IMR-90 (cell line): Measurements from ENCODE around the gene MAN1C1. TPM values are rescaled to one million over a fixed set of nuclear protein-coding genes. Genes with fewer than 3 reads are reported as not detected.

Source experiments
- ATAC-seq: fragments of 200-7000 bp; cut with Tn5 transposase; 2 replicates; pipeline ENCODE4 v1.9.1; 2020; ENCODE audit warnings: low read depth, mild to moderate bottlenecking, moderate library complexity
- BruUV-seq: library from RNA; stranded (reverse); fragments of 400-500 nt; replicated peaks from 2 replicates; lab custom pipeline; 2021; lab: Mats Ljungman, UMichigan
- CTCF ChIA-PET: fragments of 300-600 bp; formaldehyde crosslinking; extraction: SDS; loops from one replicate; lab custom pipeline; 2021; ENCODE audit warnings: antibody characterized with exemption; lab: Yijun Ruan, JAX
- POLR2A ChIA-PET: fragments of 300-600 bp; sonication (Branson Sonifier 250); formaldehyde crosslinking; loops from one replicate; lab custom pipeline; 2022; ENCODE audit warnings: antibody characterized with exemption; ENCODE audit not compliant: unreplicated experiment; lab: Charles Lee
- DNase-seq: peaks from one replicate; pipeline ENCODE4 v3.0.0; 2013
- H2AFZ ChIP-seq: replicated peaks from 2 replicates; pipeline ENCODE3; 2013; ENCODE audit warnings: low read length, mild to moderate bottlenecking; ENCODE audit not compliant: poor library complexity
- H2AK5ac ChIP-seq: 2 replicates; pipeline ENCODE4 v1.6.1; 2013; ENCODE audit warnings: low read depth, low read length, inconsistent platforms
- H2AK9ac ChIP-seq: replicated peaks from 2 replicates; pipeline ENCODE3; 2013; ENCODE audit warnings: mild to moderate bottlenecking, low read depth, low read length, moderate library complexity; ENCODE audit not compliant: poor library complexity
- H2BK120ac ChIP-seq: 2 replicates; pipeline ENCODE4 v1.6.1; 2013; ENCODE audit warnings: low read depth, low read length, inconsistent platforms
- H2BK15ac ChIP-seq: 3 replicates; pipeline ENCODE4 v1.6.1; 2013; ENCODE audit warnings: low read depth, low read length, inconsistent platforms
- H2BK20ac ChIP-seq: 2 replicates; pipeline ENCODE4 v1.6.1; 2013; ENCODE audit warnings: low read depth, mild to moderate bottlenecking, inconsistent platforms, low read length, moderate library complexity
- H2BK5ac ChIP-seq: 2 replicates; pipeline ENCODE4 v1.6.1; 2013; ENCODE audit warnings: mild to moderate bottlenecking, low read depth, low read length, inconsistent platforms; ENCODE audit not compliant: poor library complexity, severe bottlenecking
- H3K14ac ChIP-seq: replicated peaks from 2 replicates; pipeline ENCODE4 v1.6.1; 2013; ENCODE audit warnings: low read depth, low read length, inconsistent platforms
- H3K18ac ChIP-seq: 2 replicates; pipeline ENCODE4 v1.6.1; 2013; ENCODE audit warnings: low read depth, low read length, control low read depth
- H3K23ac ChIP-seq: 2 replicates; pipeline ENCODE4 v1.6.1; 2013; ENCODE audit warnings: low read depth, low read length, inconsistent platforms
- H3K27ac ChIP-seq: 2 replicates; pipeline ENCODE4 v1.5.1; 2013; ENCODE audit warnings: mild to moderate bottlenecking, control low read depth, low read length; ENCODE audit not compliant: insufficient read depth
- H3K27me3 ChIP-seq: 2 replicates; pipeline ENCODE4 v1.6.1; 2013; ENCODE audit warnings: low read length; ENCODE audit not compliant: control insufficient read depth, insufficient read depth
- H3K36me3 ChIP-seq: 2 replicates; pipeline ENCODE4 v1.6.1; 2013; ENCODE audit warnings: low read length, mixed read lengths; ENCODE audit not compliant: control insufficient read depth, insufficient read depth
- H3K4ac ChIP-seq: 2 replicates; pipeline ENCODE4 v1.6.1; 2013; ENCODE audit warnings: low read depth, low read length, inconsistent platforms
- H3K4me1 ChIP-seq: 2 replicates; pipeline ENCODE4 v1.6.1; 2013; ENCODE audit warnings: low read length, mixed read lengths; ENCODE audit not compliant: control insufficient read depth, insufficient read depth
- H3K4me2 ChIP-seq: 2 replicates; pipeline ENCODE4 v1.6.1; 2013; ENCODE audit warnings: low read depth, mild to moderate bottlenecking, control low read depth, low read length, moderate library complexity
- H3K4me3 ChIP-seq: 2 replicates; pipeline ENCODE4 v1.5.1; 2013; ENCODE audit warnings: low read depth, mild to moderate bottlenecking, control low read depth, low read length, moderate library complexity; ENCODE audit not compliant: insufficient read depth
- H3K56ac ChIP-seq: 2 replicates; pipeline ENCODE4 v1.6.1; 2013; ENCODE audit warnings: low read length, inconsistent platforms; ENCODE audit not compliant: insufficient read depth; ENCODE audit errors: extremely low read depth
- H3K79me1 ChIP-seq, 2 experiments: 2 replicates each; pipeline ENCODE4 v1.6.1; 2013; ENCODE audit warnings: low read length in 2 of 2, inconsistent platforms in 1 of 2, low read depth in 1 of 2
- H3K9ac ChIP-seq: 2 replicates; pipeline ENCODE4 v1.6.1; 2013; ENCODE audit warnings: low read depth, low read length, control low read depth
- H3K9me1 ChIP-seq: 2 replicates; pipeline ENCODE4 v1.6.1; 2013; ENCODE audit warnings: low read length, inconsistent platforms; ENCODE audit not compliant: insufficient read depth
- H3K9me3 ChIP-seq: 2 replicates; pipeline ENCODE4 v1.6.1; 2013; ENCODE audit warnings: low read length; ENCODE audit not compliant: control insufficient read depth, insufficient read depth
- H4K20me1 ChIP-seq: 2 replicates; pipeline ENCODE4 v1.6.1; 2013; ENCODE audit warnings: low read length, inconsistent platforms; ENCODE audit not compliant: insufficient read depth
- H4K5ac ChIP-seq: 2 replicates; pipeline ENCODE4 v1.6.1; 2013; ENCODE audit warnings: mild to moderate bottlenecking, low read depth, low read length, control low read depth
- H4K8ac ChIP-seq, 2 experiments: 2 replicates each; pipeline ENCODE4 v1.6.1; 2013; ENCODE audit warnings: low read depth in 2 of 2, low read length in 2 of 2, control low read depth in 1 of 2, inconsistent platforms in 1 of 2
- H4K91ac ChIP-seq: 2 replicates; pipeline ENCODE4 v1.6.1; 2013; ENCODE audit warnings: low read depth, low read length, inconsistent platforms; ENCODE audit not compliant: insufficient read depth
- BHLHE40 ChIP-seq: fragments of 150-350 bp; IDR thresholded peaks from 2 replicates; pipeline ENCODE4 v1.6.1; 2016; ENCODE audit warnings: mild to moderate bottlenecking, low read depth, low read length
- CHD1 ChIP-seq: IDR thresholded peaks from 2 replicates; pipeline ENCODE4 v1.6.1; 2012; ENCODE audit warnings: low read depth, low read length, improper control_type of control experiment
- CTCF ChIP-seq: conservative IDR thresholded peaks from 2 replicates; pipeline ENCODE4 v1.5.1; 2012; ENCODE audit warnings: mild to moderate bottlenecking, low read depth, low read length, improper control_type of control experiment
- ELK1 ChIP-seq: fragments of 150-350 bp; IDR thresholded peaks from 2 replicates; pipeline ENCODE4 v1.6.1; 2016; ENCODE audit warnings: low read depth, mild to moderate bottlenecking, low read length, moderate library complexity, borderline replicate concordance
- RCOR1 ChIP-seq: IDR thresholded peaks from 2 replicates; pipeline ENCODE4 v1.6.1; 2012; ENCODE audit warnings: mild to moderate bottlenecking, low read length, improper control_type of control experiment; ENCODE audit not compliant: insufficient replicate concordance
- SMC3 ChIP-seq: fragments of 150-350 bp; IDR thresholded peaks from 2 replicates; pipeline ENCODE4 v1.6.1; 2016; ENCODE audit warnings: low read depth, mild to moderate bottlenecking, antibody characterized with exemption, low read length, moderate library complexity
- USF2 ChIP-seq: fragments of 150-350 bp; IDR thresholded peaks from 2 replicates; pipeline ENCODE4 v1.6.1; 2017; ENCODE audit warnings: mild to moderate bottlenecking, antibody characterized with exemption, low read length, low read depth
- WGBS, 2 experiments: methylation state at CpG; one replicate each; pipeline versions ENCODE4 v1.1.5 to v1.1.7; 2013; ENCODE audit warnings: missing lambda C conversion rate in 2 of 2; ENCODE audit not compliant: insufficient read length in 1 of 2; ENCODE audit errors: extremely low coverage in 2 of 2; 5-methylcytosine and 5-hydroxymethylcytosine counted together
- dilution Hi-C: fragments of 300-500 bp; cut with HindIII; formaldehyde crosslinking; loops from one replicate; pipeline ENCODE4 v1.14.3; 2018; ENCODE audit warnings: low sequenced_read_pairs; ENCODE audit not compliant: unreplicated experiment
- in situ Hi-C: fragments of 300-500 bp; cut with MboI; formaldehyde crosslinking; loops from 3 replicates; pipeline ENCODE4 v1.14.3; 2019; ENCODE audit warnings: low sequenced_read_pairs, inconsistent platforms, mixed read lengths
- intact Hi-C: fragments of 100-400 bp; cut with micrococcal nuclease; formaldehyde crosslinking; loops from 2 replicates; pipeline ENCODE4 v1.10.0; 2022
- polyA plus RNA-seq, 3 experiments: library from polyadenylated mRNA; depleted of rRNA; stranded (reverse); fragments of >200 nt; gene quantifications; 2 replicates each; pipeline ENCODE4 v1.2.3, GENCODE V29; 2012; ENCODE audit warnings: low replicate concordance in 1 of 3
- total RNA-seq: library from RNA; depleted of rRNA; stranded (reverse); fragments of >200 nt; gene quantifications from 2 replicates; pipeline ENCODE4 v1.2.3, GENCODE V29; 2012

The MAN1C1 gene
- total and polyA plus RNA-seq, 2 of the 4 experiments (the other 2 are of a cell fraction): 3.2 to 11.3 TPM

- no CpG with 5 or more reads among the region's 6 CpGs for WGBS, 2 experiments
- H3K4me3 ChIP-seq: no peak overlapping the region
- DNase-seq: no peak
- H4K91ac ChIP-seq: no peak overlapping the region
- no peak overlapping the region for H2BK5ac ChIP-seq
- intact Hi-C loops: no loop called here
- peaks cover 4% of the 10 kb centered on the region; the same call in 1 of the 2 replicates for H3K9me3 ChIP-seq
- H3K4me2 ChIP-seq: no peak overlapping the region
- no peak for ATAC-seq
- no peak overlapping the region for H3K23ac ChIP-seq
- no peak overlapping the region for H2BK15ac ChIP-seq
- H3K27ac ChIP-seq: no peak overlapping the region
- in situ Hi-C loops: no loop called here
- H2AK9ac ChIP-seq: no peak overlapping the region
- no TSS peak for BruUV-seq
- dilution Hi-C loops: no loop called here
- no peak overlapping the region for H2AFZ ChIP-seq
- H3K18ac ChIP-seq: no peak overlapping the region
- H3K9ac ChIP-seq: no peak overlapping the region
- no peak overlapping the region for H3K14ac ChIP-seq
- POLR2A ChIA-PET: no interaction called here
- CTCF ChIA-PET: no interaction called here
- no peak overlapping the region for H2AK5ac ChIP-seq
- H4K5ac ChIP-seq: no peak overlapping the region
- no peak overlapping the region for H2BK120ac ChIP-seq
- H3K4ac ChIP-seq: no peak overlapping the region
- H3K9me1 ChIP-seq: peaks cover 15% of the 10 kb centered on the region
- H4K8ac ChIP-seq: no peak overlapping the region
- no peak overlapping the region for H3K56ac ChIP-seq
- H3K79me1 ChIP-seq: peaks cover 0 to 6% of the 10 kb centered on the region in 2 experiments; a peak in 2 of 4 replicates
- H3K27me3 ChIP-seq: peaks cover 1% of the 10 kb centered on the region; the same call in 1 of the 2 replicates
- peaks cover 13% of the 10 kb centered on the region; the same call in 1 of the 2 replicates for H4K20me1 ChIP-seq
- H3K4me1 ChIP-seq: peaks cover 12% of the 10 kb centered on the region; the same call in 1 of the 2 replicates
- H2BK20ac ChIP-seq: no peak overlapping the region
- H3K36me3 ChIP-seq: no peaks in the 10 kb centered on the region; the same call in 1 of the 2 replicates
- TF ChIP-seq CHD1: no peak
- TF ChIP-seq ELK1: no peak
- TF ChIP-seq RCOR1: no peak
- TF ChIP-seq USF2: no peak
- no peak for TF ChIP-seq SMC3
- TF ChIP-seq CTCF: no peak
- TF ChIP-seq BHLHE40: no peak
Observed at GRCh38 chr1:25677193-25677773, 60.7 kb downstream of the MAN1C1 start.
